ENCODE data around the gene LSM7.

GRCh38 chr19:2358548-2359173 is 30.3 kb upstream of the LSM7 start:
- TF ChIP-seq CTCF (IDR thresholded peaks at IDR 0.05; ENCODE audit: insufficient read depth, low read length), result no peak
- TF ChIP-seq SPI1 (IDR thresholded peaks at IDR 0.05; ENCODE audit: borderline replicate concordance, low read depth), result no peak
- no peak for TF ChIP-seq REST (IDR thresholded peaks at IDR 0.05; ENCODE audit: insufficient replicate concordance, low read depth)
- TF ChIP-seq POLR2AphosphoS5 (IDR thresholded peaks at IDR 0.05; ENCODE audit: low read depth), result no peak

All from HL-60 (cell line).